Measurements from ENCODE around the gene UBXN6.

UBXN6 gene

GRCh38 chr19:4402171-4403004 lies 55.2 kb downstream of the UBXN6 start, which contains the start of gene CHAF1A:
Gene CHAF1A (plus strand): TSS chr19:4402640. CDS start chr19:4402763, 123 bp downstream.
- peak; percentile 99 to 100 for DNase-seq

- DNase-seq = no peak
Measured at GRCh38 chr19:4401769-4402170, 55.8 kb downstream of the UBXN6 start.

- DNase-seq = peak; percentile 92 to 93
Measured at GRCh38 chr19:4400135-4400936, 57.3 kb downstream of the UBXN6 start, which contains the start of gene SH3GL1. Gene SH3GL1 (minus strand): TSS chr19:4400547. CDS start chr19:4400368, 179 bp downstream.

GRCh38 chr19:4399812-4400134 lies 57.8 kb downstream of the UBXN6 start:
- no peak for DNase-seq

GRCh38 chr19:4396949-4397783 lies 60.4 kb downstream of the UBXN6 start:
- no peak for DNase-seq

Data from CD4-positive, alpha-beta T cell treated with Interleukin-4 for 1 hour (primary cell).